Dendritic cell treated with granulocyte-macrophage colony-stimulating factor and Interleukin-4, amounts not matched to agents 40 ng/mL and 50 ng/mL, for 4 days (primary cell): ENCODE data around the gene FMO5.
"Not testable (repeated sequence)": the region's sequence is repeated elsewhere in the genome, so short reads cannot be mapped to it uniquely, and the experiment has no call there.

Source experiments
- H3K27ac Mint-ChIP-seq: one replicate; pipeline ENCODE4 v1.8.0; 2022; ENCODE audit warnings: mild to moderate bottlenecking, mixed read lengths
- H3K27me3 Mint-ChIP-seq: one replicate; pipeline ENCODE4 v1.8.0; 2022; ENCODE audit warnings: mild to moderate bottlenecking, mixed read lengths
- H3K36me3 Mint-ChIP-seq: one replicate; pipeline ENCODE4 v1.8.0; 2022; ENCODE audit warnings: low read depth, mixed read lengths
- H3K4me1 Mint-ChIP-seq: one replicate; pipeline ENCODE4 v1.8.0; 2022; ENCODE audit warnings: low read depth, mixed read lengths
- H3K4me3 Mint-ChIP-seq: one replicate; pipeline ENCODE4 v1.8.0; 2022; ENCODE audit warnings: mild to moderate bottlenecking, moderate library complexity, mixed read lengths
- H3K9me3 Mint-ChIP-seq: one replicate; pipeline ENCODE4 v1.8.0; 2022; ENCODE audit warnings: mixed read lengths
- intact Hi-C: fragments of 100-400 bp; cut with micrococcal nuclease; formaldehyde crosslinking; loops from one replicate; pipeline ENCODE4 v1.15.0; 2022

The FMO5 gene

DNA sequence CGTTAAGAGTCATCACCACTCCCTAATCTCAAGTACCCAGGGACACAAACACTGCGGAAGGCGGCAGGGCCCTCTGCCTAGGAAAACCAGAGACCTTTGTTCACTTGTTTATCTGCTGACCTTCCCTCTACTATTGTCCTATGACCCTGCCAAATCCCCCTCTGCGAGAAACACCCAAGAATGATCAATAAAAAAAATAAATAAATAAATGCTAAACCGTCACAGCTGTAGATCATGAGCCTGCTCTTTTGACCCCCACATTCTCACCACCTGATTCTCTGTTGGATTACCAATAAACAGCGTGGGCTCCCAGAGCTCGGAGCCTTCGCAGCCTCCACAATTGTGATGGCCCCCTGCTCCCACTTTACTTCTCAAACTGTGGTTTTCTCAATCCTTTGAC, 8.8 kb upstream of the FMO5 start:
- H3K27me3 Mint-ChIP-seq, intact Hi-C loops, H3K4me3 Mint-ChIP-seq, H3K36me3 Mint-ChIP-seq, H3K4me1 Mint-ChIP-seq, H3K27ac Mint-ChIP-seq: not testable (repeated sequence)
- H3K9me3 Mint-ChIP-seq = peaks cover 21% of the 10 kb centered on the region

DNA sequence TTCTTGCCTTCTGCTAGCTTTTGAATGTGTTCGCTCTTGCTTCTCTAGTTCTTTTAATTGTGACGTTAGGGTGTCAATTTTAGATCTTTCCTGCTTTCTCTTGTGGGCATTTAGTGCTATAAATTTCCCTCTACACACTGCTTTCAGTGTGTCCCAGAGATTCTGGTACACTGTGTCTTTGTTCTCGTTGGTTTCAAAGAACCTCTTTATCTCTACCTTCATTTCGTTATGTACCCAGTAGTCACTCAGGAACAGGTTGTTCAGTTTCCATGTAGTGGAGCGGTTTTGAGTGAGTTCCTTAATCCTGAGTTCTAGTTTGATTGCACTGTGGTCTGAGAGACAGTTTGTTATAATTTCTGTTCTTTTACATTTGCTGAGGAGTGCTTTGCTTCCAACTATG, 5.9 kb upstream of the FMO5 start:
- peaks cover 13% of the 10 kb centered on the region for H3K9me3 Mint-ChIP-seq
- intact Hi-C loops, H3K27ac Mint-ChIP-seq, H3K4me3 Mint-ChIP-seq, H3K27me3 Mint-ChIP-seq, H3K36me3 Mint-ChIP-seq, H3K4me1 Mint-ChIP-seq: not testable (repeated sequence)

DNA sequence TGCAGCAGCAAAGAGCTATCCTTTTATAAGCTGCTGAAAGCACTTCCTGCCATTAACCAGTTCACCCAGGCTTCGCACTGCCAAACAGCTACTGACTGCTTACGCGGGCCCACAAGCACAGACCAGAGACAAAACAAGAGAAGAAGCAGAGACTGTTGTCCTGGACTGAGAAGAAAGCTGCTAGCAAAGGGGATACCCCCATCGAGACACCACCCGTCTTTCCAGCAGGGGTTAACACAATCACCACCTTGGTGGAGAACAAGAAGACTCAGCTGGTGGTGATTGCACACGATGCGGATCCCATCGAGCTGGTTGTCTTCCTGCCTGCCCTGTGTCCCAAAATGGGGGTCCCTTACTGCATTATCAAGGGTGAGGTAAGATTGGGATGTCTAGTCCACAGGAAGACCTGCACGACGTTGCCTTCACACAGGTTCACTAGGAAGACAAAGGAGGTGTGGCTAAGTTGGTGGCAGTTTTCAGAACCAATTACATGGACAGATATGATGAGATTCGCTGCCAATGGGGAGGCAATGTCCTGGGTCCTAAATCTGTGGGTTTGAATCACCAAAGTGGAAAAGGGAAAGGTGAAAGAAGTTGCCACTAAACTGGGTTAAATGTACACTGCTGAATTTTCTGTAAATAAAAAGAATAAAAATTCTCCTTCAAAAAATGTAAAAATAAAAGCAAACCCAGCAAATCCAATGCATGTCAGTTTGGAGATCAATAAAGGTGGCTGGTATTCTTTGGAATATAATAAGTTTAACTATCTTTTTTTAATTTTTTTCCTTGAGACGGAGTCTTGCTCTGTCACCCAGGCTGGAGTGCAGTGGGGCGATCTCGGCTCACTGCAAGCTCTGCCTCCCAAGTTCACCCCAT, 1.2 kb downstream of the FMO5 start:
- Mint-ChIP-seq H3K36me3 (peaks cover 15% of the 10 kb centered on the region), H3K4me1 (peaks cover 32% of the 10 kb centered on the region)

DNA sequence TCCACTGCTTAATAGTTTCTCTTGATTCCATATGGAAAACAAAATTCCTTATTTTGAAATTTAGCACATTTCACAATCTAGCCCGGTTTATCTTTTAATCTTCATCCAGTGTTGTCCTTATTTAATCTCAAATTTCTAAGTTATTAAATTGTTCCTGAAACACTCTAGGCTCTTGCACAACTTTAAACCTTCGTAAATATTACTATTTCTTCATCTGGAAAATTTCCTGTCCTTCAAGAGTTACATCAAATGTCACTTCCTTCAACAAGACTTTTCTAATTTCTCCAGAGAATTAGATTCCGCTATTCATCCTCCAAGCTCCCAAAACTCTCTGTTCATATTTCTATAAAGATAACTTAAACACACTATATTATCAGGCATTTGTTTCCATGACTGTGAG, 6.5 kb downstream of the FMO5 start:
- H3K4me3 Mint-ChIP-seq = no peak overlapping the region
- no peaks in the 10 kb centered on the region for H3K9me3 Mint-ChIP-seq
- H3K27me3 Mint-ChIP-seq = no peaks in the 10 kb centered on the region
- peaks cover 7% of the 10 kb centered on the region for H3K36me3 Mint-ChIP-seq
- intact Hi-C loops = no loop called here
- peaks cover 17% of the 10 kb centered on the region for H3K4me1 Mint-ChIP-seq
- no peak overlapping the region for H3K27ac Mint-ChIP-seq

More for the DNA sequence above, 1.2 kb downstream of the FMO5 start:
- no peaks in the 10 kb centered on the region for H3K9me3 Mint-ChIP-seq
- H3K27me3 Mint-ChIP-seq = no peaks in the 10 kb centered on the region
- intact Hi-C loops = no loop called here
- H3K4me3 Mint-ChIP-seq = no peak overlapping the region
- peak overlapping the region; percentile 99 for H3K27ac Mint-ChIP-seq

DNA sequence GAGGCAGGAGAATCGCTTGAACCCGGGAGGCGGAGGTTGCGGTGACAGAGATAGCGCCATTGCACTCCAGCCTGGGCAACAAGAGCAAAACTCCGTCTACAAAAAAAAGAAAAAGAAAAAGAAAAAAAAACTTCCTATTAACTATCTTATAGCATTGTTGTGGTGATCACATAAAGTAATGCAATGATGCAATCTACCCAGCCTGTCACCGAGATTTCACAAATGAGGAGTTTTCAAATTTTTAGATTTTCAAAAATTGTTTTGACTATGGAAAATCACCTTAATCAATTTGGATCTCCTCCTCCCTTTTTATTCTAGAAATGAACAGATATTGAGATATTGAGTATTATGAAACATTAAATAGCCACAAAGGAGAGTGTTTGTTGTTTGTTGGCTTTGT, 8.0 kb downstream of the FMO5 start:
- H3K36me3 Mint-ChIP-seq = peaks cover 13% of the 10 kb centered on the region
- H3K27me3 Mint-ChIP-seq = no peaks in the 10 kb centered on the region
- H3K4me3 Mint-ChIP-seq = no peak overlapping the region
- peaks cover 14% of the 10 kb centered on the region for H3K4me1 Mint-ChIP-seq
- no peak overlapping the region for H3K27ac Mint-ChIP-seq
- intact Hi-C loops = no loop called here
- H3K9me3 Mint-ChIP-seq = no peaks in the 10 kb centered on the region

DNA sequence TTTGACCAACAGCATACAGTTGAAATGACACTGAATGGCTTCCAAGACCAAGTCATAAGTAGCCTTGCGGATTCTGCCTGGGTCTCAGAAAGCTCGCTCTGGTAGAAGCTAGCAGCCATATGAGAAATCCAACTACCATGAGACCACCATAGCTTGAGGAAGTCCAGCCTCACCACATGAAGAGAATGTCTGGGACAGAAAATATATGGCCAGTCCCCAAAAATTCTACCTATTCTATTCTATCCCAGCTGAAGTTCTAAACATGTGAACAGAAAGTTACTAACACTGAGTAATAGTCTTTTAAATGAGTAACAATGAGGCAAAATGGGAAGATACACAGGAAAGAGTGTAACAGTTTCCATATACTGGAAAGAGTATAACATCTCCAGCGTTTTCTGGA, 9.0 kb downstream of the FMO5 start:
- Mint-ChIP-seq H3K9me3 (no peaks in the 10 kb centered on the region), H3K27me3 (no peaks in the 10 kb centered on the region), H3K36me3 (peaks cover 10% of the 10 kb centered on the region), H3K4me3 (no peak overlapping the region), H3K27ac (no peak overlapping the region), H3K4me1 (peaks cover 14% of the 10 kb centered on the region)
- intact Hi-C loops = no loop called here

DNA sequence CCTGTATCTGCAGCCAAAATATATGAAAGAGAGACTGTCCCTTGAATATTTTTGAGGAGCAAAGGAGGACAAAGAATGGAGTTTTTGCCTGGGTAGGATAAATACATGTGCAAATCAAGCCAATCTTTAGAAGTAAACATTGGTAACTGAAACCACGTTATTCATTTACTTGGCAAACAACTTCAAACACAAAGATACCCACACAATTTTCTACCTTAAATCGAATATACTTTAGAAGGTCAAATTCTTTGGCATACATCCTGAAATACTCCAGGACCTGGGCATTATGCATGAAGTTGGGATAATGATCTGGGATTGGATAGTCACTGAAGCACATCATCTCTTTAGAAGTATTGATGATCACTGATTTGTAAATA, 9.6 kb downstream of the FMO5 start:
- Mint-ChIP-seq H3K4me3 (no peak overlapping the region), H3K9me3 (no peaks in the 10 kb centered on the region), H3K36me3 (peaks cover 10% of the 10 kb centered on the region), H3K27ac (no peak overlapping the region), H3K27me3 (no peaks in the 10 kb centered on the region), H3K4me1 (peaks cover 14% of the 10 kb centered on the region)
- intact Hi-C loops = no loop called here

DNA sequence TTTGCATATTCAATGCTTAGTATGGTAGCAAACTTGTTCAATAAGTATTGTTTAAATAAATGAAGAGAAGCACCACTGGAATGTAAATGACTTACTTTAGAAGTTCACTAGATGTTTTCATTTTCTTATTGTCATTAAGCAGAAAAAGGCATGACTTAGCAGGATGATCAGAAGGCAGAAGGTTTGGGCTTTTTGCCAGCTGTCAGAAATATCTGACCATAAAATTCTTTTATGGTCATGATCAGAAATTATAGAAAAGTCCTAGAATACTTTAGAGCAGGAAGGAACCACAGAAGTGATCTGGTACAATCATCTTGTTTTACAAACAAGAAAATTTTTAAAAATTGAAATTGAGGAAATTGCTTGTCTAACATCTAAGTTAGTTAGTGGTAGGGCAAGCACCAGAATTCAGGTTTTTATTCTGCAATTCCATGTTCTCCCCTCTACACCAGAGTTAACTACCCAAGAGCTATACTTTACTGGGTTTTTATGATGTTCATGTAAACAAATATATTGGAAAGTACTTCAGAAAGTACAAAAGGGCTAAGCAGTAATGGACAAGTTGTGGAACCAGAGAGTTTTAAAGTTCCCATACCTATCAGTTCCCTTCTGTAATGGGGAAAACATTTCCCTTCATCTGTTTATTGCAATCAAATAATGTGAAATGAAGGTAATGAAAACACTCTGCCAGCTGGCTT, 10.1 kb downstream of the FMO5 start:
- H3K4me3 Mint-ChIP-seq = no peak overlapping the region
- H3K27me3 Mint-ChIP-seq = no peaks in the 10 kb centered on the region
- no peaks in the 10 kb centered on the region for H3K9me3 Mint-ChIP-seq
- peaks cover 14% of the 10 kb centered on the region for H3K4me1 Mint-ChIP-seq
- peaks cover 12% of the 10 kb centered on the region for H3K36me3 Mint-ChIP-seq
- H3K27ac Mint-ChIP-seq = no peak overlapping the region
- intact Hi-C loops = no loop called here

DNA sequence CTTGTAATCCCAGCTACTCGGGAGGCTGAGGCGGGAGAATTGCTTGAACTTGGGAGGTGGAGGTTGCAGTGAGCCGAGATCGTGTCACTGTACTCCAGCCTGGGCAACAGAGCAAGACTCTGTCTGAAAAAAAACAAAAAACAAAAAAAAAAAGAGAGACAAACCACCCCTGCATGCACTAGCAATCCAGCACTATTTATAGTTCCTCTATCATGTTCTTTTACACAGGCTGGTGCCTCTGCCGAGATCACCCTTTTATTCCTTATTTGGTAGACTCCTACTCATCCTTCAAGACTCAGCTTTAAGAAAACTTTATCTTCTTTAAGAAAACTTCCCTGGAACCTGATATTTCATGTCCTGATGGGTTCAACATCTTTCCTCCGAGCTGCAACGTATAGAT, 10.8 kb downstream of the FMO5 start:
- H3K4me1 Mint-ChIP-seq = peaks cover 14% of the 10 kb centered on the region
- H3K4me3 Mint-ChIP-seq = no peak overlapping the region
- no peak overlapping the region for H3K27ac Mint-ChIP-seq

DNA sequence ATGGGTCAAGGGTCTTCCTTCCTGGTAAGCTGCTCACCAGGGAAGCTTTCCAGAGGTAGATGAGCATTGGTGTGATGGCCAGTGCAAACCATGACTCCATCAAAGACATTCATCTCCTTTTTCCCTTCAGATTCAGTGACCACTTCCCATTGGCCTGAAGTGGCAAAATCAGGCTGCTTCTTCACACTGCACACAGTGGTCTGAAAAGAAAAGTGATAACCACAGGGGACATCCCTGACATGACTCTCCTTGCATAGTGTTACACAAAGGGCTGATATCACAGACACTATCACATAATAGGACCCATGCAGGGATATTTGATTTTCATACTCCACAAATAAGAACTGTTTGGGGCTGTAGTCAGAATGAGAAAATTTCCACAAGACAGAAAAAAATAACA, 11.9 kb downstream of the FMO5 start:
- Mint-ChIP-seq H3K4me1 (peaks cover 7% of the 10 kb centered on the region), H3K36me3 (peaks cover 29% of the 10 kb centered on the region), H3K27me3 (no peaks in the 10 kb centered on the region), H3K27ac (no peak overlapping the region), H3K9me3 (no peaks in the 10 kb centered on the region), H3K4me3 (no peak overlapping the region)
- intact Hi-C loops = no loop called here

More for the DNA sequence above, 10.8 kb downstream of the FMO5 start:
- H3K9me3 Mint-ChIP-seq = no peaks in the 10 kb centered on the region
- peaks cover 18% of the 10 kb centered on the region for H3K36me3 Mint-ChIP-seq
- intact Hi-C loops = no loop called here
- H3K27me3 Mint-ChIP-seq = no peaks in the 10 kb centered on the region

DNA sequence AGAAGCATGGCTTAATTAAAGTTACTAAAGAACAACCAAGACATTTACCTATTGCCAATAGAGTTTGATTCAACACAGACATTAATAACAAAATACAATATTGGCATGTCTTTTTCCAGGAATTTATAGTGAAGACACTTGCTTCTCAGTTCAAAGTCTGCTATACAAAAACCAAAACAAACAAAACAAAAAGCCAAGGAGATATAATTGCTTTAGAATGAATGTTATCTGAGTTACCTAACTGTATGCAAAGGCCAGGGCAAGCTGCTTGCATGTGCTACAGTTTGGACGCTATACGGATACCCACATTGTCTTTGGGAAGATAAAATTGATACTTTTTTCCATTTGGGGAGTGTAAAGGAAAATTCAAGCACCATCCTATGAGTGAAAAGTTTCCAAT, 13.6 kb downstream of the FMO5 start:
- H3K9me3 Mint-ChIP-seq = no peaks in the 10 kb centered on the region
- H3K27ac Mint-ChIP-seq = no peak overlapping the region
- intact Hi-C loops = no loop called here
- peaks cover 37% of the 10 kb centered on the region for H3K36me3 Mint-ChIP-seq
- no peaks in the 10 kb centered on the region for H3K27me3 Mint-ChIP-seq
- H3K4me1 Mint-ChIP-seq = no peaks in the 10 kb centered on the region
- H3K4me3 Mint-ChIP-seq = no peak overlapping the region

DNA sequence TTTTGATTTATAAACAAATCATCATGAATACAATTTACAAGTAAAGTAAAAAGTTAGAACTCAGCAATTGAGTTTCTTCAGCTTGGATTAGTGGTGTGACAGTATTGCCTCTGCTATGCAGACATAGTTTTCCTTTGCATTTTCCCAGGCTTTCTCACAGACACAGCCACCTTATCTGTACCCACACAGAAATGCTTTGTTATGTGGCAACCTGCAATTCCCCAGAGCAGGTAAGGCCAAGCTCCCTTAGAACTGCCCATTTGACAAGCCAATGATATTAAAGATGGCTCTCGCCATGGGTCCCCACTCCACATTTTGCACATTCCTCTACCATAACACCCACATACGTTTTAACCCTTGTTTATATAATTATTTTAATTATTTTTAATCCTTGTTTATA, 14.2 kb downstream of the FMO5 start:
- Mint-ChIP-seq H3K9me3 (no peaks in the 10 kb centered on the region), H3K36me3 (peaks cover 37% of the 10 kb centered on the region), H3K27me3 (no peaks in the 10 kb centered on the region), H3K4me3 (no peak overlapping the region), H3K4me1 (no peaks in the 10 kb centered on the region), H3K27ac (no peak overlapping the region)
- intact Hi-C loops = no loop called here

DNA sequence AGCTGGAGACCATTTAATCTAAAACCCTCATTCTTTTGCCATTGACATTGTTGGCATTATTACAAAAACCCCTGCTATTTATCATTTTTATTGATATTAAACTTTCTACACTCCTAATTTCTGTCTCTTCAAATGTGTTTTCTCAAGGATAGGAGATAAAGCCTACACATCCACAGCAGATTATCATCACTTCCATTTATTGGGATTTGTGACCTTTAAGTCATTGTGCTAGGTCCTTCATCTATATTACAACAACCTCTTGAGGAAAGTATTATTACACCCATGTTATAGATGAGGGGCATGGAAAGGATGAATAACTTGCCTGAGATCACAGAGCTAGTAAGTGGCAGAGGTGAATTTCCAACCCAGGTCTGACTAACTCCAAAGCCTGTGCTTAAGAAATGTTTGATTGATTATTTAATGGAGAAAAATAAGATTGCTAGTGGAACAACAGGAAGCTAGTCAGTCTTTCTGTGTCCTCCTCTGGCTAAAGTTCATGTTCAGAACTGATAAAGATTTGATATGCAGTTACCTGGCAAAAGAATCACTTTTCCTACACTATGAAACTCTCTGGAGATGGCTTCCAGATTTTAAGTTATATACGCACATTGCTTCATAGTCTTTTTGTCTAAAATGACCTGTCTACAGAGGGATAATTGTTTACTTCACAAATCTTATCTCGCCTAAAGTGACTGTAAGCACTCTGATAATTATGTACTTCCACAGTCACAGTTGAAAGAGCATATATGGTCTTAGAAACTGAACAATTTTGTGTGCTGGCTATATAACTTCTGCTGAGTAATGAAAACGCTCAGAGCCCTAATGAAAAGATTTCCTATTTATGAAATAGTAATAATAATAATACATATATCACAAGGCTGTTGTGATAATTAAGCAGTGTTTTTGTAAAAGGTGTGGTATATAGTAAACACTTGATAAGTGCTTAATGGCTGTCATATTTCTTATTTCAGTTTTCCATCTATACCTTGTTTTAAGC, 15.0 kb downstream of the FMO5 start:
- H3K27me3 Mint-ChIP-seq = no peaks in the 10 kb centered on the region
- no peaks in the 10 kb centered on the region for H3K9me3 Mint-ChIP-seq
- intact Hi-C loops = no loop called here
- no peak overlapping the region for H3K4me3 Mint-ChIP-seq
- H3K4me1 Mint-ChIP-seq = no peaks in the 10 kb centered on the region
- H3K36me3 Mint-ChIP-seq = peaks cover 37% of the 10 kb centered on the region
- H3K27ac Mint-ChIP-seq = no peak overlapping the region

DNA sequence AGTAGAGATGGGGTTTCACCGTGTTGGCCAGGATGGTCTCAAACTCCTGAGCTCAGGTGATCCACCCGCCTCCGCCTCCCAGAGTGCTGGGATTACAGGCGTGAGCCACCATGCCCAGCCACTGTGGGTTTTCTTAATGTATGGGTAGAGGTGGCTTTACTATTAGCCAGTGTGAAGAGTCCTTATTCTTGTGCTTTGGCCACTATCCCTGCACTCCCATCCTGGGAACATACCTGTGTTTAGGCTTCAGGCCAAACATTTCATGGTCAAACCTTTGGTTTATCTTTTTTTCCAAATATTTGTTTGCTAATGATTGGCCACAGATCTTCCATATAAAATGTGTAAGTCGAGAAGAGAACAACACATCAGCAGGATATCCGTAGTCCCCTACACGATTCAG, 16.5 kb downstream of the FMO5 start:
- peaks cover 14% of the 10 kb centered on the region for H3K4me1 Mint-ChIP-seq
- no peak overlapping the region for H3K4me3 Mint-ChIP-seq
- H3K9me3 Mint-ChIP-seq = no peaks in the 10 kb centered on the region
- no peaks in the 10 kb centered on the region for H3K27me3 Mint-ChIP-seq
- peaks cover 37% of the 10 kb centered on the region for H3K36me3 Mint-ChIP-seq
- intact Hi-C loops = no loop called here
- no peak overlapping the region for H3K27ac Mint-ChIP-seq
